Stromal cell of bone marrow (primary cell): ENCODE results near the gene RUNDC3A.
"Not testable (repeated sequence)": the region's sequence is repeated elsewhere in the genome, so short reads cannot be mapped to it uniquely, and the experiment has no call there.

ENCODE experiments used
- DNase-seq: peaks from one replicate; pipeline ENCODE4 v3.0.0-alpha.2; 2012; ENCODE audit warnings: low read depth

The RUNDC3A gene

DNA sequence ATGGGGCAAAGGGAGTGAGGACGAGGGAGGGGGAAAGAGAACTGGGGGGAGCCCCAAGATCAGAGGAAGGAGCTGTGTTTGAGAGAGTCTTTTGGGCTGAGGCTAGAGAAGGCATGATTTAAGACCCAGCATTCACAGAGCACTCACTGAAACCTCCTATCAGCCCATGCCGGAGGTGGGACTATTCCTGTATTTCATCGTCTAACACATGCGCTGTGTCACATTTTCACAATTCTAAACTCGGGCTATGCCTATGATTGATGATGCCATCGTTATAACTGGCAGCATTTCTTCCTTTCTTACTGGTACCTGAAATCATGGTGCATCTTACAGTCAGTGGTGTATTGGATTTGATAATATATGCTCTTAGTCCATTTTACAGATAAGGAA lies 51.7 kb downstream of the RUNDC3A start:
- no peak for DNase-seq

DNA sequence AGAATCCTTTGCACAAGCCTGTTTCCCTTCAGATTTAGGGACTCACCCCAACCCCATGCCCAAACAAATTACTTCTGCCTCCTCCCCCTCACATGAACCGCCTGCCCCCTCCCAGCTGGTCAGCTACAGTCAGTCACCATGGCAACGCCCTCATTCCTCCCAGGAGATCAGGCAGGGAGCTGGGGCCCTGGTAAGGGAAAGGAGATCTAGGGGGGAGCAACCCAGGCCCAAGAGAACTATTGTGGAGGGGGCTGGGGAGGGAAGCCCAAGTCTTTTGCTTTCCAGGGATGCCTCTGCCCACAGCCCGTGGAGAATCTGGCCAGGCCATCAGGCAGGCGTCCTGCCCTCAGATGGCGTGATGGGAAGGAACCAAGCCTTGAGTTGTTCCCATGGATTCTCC lies 52.4 kb downstream of the RUNDC3A start:
- DNase-seq: peak; percentile 22

DNA sequence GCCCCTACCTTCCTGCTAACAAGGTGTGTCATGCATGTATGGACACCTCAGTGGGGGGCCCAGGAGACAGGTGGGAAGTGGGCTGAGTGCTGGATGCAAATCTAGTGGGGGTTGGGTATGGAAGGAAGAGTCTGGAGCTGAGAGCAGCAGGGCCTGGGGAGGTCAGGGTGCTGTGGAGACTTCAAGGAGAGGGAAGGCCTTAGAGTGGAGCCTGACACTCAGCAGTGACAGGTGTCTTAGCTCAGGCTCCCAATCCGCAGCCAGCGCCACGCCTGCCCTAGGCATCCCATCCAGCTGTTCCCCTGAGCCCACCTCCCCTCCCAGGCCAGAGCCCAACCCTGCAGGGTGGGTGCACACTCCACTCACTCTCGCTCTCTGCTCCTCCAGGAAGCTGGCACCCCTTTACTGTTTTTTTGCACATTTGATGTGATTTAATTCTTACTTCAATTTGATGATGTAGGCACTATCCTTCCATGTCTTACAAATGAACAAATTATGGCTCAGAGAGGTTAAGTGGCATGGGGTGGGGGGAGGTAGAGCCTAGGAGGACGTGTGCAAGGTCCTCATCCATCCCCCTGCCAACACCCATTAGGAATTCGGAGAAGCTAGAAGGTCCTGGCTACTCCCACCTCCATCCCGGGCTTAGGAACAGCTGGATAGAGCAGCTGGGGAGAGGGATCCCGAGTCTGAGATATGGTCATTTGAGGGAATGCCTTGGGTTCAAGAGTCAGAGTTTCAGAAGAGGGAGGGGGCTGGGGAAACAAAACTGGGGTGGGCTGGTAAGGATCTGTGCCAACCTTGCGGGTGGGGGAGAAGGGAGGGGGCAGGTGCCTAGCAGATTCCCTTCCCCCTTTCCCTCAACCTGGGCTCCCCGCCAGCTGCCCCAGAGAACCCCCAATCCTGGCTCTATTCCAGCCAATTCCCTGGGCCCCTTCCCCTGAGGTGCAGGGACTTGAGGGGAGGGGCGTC lies 53.2 kb downstream of the RUNDC3A start:
- DNase-seq: no peak

DNA sequence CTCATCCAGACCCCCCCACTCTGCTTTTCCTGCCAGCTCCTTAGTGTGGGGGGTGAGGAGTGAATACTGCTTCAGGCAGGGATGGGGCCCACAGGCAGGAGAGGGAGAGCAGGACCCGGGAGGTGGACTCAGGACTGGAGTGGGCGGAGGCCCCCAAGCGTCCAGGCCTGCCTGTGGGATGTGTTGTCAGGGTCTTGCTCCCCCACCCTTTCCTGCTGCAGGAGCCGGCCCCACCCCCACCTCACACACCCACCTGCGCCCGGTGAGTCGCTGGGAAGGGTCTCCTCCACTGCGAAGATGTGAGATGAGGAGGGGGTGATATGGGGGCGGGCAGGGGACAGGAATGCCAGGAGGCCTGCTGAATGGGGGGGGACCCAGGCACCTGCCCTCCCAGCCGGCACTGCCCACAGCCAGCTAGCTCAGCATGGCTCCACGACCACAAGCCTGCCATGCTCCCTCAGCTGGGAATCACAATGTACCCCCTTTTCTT lies 54.1 kb downstream of the RUNDC3A start:
- no peak for DNase-seq

DNA sequence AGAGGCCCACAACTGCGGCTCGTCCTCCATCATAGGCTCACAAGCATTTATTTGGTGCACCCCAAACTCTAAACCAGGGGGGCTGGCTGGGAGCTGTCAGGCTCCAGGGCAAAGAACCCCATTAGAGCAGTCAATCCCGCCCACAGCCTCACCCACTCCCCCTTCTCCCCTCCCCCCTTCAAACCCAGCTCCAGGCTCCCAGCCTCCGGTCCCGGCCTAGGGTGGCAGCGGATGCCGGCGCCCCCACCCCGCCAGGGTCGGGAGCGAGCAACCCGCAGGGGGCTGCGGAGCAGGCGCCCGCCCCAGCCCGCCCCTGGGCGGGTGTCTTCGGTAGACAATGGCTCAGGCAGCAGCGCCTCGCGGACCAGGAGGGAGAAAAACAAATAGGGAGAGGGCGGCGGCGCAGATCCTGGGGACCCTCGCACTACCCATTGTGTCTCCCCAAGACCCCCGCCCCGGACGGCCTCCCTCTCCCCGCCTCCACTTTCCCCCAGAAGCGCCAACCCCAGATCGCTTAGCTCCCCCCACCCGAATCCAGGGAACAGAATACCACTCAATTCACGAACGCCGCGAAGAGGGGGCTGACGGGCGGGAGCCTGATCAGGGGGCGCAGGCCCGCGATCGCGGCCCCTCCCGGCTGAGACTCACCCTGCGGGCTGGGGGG lies 54.7 kb downstream of the RUNDC3A start:
- no peak for DNase-seq

DNA sequence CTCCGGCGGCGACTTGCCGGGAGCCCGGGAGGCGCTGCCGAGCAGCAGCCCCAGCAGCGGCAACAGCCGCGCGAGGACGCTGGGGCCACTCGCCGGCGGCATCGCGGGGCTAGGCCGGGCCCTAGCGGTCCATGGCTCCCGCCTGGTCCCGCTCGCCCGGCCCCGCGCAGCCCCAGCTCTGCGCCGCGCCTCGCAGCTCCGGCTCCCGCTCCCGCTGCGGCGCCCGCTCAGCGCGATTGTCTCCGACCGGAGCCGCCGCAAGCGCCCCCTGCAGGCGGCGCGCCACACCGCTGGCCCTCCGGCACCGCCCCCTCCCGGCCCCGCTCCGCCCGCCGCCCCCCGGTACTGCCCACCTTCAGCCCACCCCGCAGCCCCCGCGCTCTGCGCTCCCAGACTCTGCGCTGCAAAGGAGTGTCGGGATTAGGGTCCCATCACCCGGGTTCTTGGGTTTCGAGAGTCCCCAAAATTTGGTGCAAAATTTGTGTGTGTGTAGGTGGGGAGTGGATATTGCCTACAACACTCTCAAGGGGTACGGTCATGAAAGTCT lies 55.3 kb downstream of the RUNDC3A start, which contains the start of gene FAM171A2:
FAM171A2 (minus strand) TSS at position 241 of the 547 bp plus-strand sequence; CDS start at position 102, 139 bp downstream.
- no peak for DNase-seq

DNA sequence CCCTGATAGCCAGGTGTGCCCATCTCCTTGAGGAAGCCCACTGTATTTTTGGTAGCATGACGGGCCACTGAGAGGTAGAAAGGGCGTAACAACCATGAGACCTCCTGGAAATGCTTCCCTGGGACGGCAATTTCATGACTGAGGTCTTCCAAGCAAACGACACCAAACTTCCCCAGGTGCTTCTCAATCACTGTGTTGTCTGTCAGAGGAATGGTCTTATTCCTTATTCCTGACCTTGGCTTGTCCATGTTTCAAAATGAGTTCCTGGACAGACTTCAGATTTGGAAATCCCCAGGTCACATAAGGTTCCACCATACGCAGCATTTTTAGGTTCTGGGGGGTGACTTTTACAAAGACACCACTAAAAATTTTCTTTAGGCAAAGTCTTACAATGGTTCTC lies 56.6 kb downstream of the RUNDC3A start:
- DNase-seq: not testable (repeated sequence)

DNA sequence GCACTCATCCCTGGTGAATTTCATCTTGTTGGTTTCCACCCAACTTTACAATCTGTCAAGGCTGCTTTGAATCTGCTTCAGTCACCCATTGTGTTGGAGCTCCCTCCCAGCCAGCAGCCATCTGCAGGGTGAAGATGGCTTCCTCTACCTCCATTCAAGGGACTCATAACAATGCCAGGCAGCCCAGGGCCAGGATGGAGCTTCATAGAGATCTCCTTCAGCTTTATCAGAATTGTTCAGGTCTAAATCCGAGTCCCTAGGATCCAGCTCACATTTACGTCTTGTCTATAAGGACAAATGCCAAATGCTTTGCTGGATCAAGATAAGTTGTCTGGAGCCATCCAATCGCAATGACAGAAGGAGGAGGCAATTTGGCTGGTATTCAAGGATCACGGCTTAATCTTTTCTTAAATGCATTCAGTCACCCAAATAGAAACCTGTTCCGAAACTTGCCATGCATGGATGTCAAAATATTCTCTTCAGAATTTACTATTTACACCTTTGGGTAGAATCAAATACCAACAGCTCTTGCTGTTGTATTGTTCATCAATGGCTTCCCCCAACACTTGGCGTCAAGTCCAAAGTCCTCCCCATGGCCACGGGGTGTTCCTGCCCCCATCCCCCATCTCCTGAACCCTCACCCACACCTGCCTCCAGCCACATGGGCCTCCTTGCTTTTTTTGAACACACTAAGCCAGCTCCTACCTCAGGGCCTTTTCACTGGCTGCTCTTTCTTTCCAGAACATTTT lies 59.0 kb downstream of the RUNDC3A start:
- no peak for DNase-seq
